IMR-90 (cell line): ENCODE data around the gene NAV2. TPM values are rescaled to one million over a fixed set of nuclear protein-coding genes. Genes with fewer than 3 reads are reported as not detected.

Experiments used
- ATAC-seq: fragments of 200-7000 bp; cut with Tn5 transposase; 2 replicates; pipeline ENCODE4 v1.9.1; 2020; ENCODE audit warnings: low read depth, mild to moderate bottlenecking, moderate library complexity
- BruUV-seq: library from RNA; stranded (reverse); fragments of 400-500 nt; replicated peaks from 2 replicates; lab custom pipeline; 2021; lab: Mats Ljungman, UMichigan
- CTCF ChIA-PET: fragments of 300-600 bp; formaldehyde crosslinking; extraction: SDS; loops from one replicate; lab custom pipeline; 2021; ENCODE audit warnings: antibody characterized with exemption; lab: Yijun Ruan, JAX
- POLR2A ChIA-PET: fragments of 300-600 bp; sonication (Branson Sonifier 250); formaldehyde crosslinking; loops from one replicate; lab custom pipeline; 2022; ENCODE audit warnings: antibody characterized with exemption; ENCODE audit not compliant: unreplicated experiment; lab: Charles Lee
- DNase-seq: peaks from one replicate; pipeline ENCODE4 v3.0.0; 2013
- H2AFZ ChIP-seq: replicated peaks from 2 replicates; pipeline ENCODE3; 2013; ENCODE audit warnings: low read length, mild to moderate bottlenecking; ENCODE audit not compliant: poor library complexity
- H2AK5ac ChIP-seq: 2 replicates; pipeline ENCODE4 v1.6.1; 2013; ENCODE audit warnings: low read depth, low read length, inconsistent platforms
- H2AK9ac ChIP-seq: replicated peaks from 2 replicates; pipeline ENCODE3; 2013; ENCODE audit warnings: mild to moderate bottlenecking, low read depth, low read length, moderate library complexity; ENCODE audit not compliant: poor library complexity
- H2BK120ac ChIP-seq: 2 replicates; pipeline ENCODE4 v1.6.1; 2013; ENCODE audit warnings: low read depth, low read length, inconsistent platforms
- H2BK15ac ChIP-seq: 3 replicates; pipeline ENCODE4 v1.6.1; 2013; ENCODE audit warnings: low read depth, low read length, inconsistent platforms
- H2BK20ac ChIP-seq: 2 replicates; pipeline ENCODE4 v1.6.1; 2013; ENCODE audit warnings: low read depth, mild to moderate bottlenecking, inconsistent platforms, low read length, moderate library complexity
- H2BK5ac ChIP-seq: 2 replicates; pipeline ENCODE4 v1.6.1; 2013; ENCODE audit warnings: mild to moderate bottlenecking, low read depth, low read length, inconsistent platforms; ENCODE audit not compliant: poor library complexity, severe bottlenecking
- H3K14ac ChIP-seq: replicated peaks from 2 replicates; pipeline ENCODE4 v1.6.1; 2013; ENCODE audit warnings: low read depth, low read length, inconsistent platforms
- H3K18ac ChIP-seq: 2 replicates; pipeline ENCODE4 v1.6.1; 2013; ENCODE audit warnings: low read depth, low read length, control low read depth
- H3K23ac ChIP-seq: 2 replicates; pipeline ENCODE4 v1.6.1; 2013; ENCODE audit warnings: low read depth, low read length, inconsistent platforms
- H3K27ac ChIP-seq: 2 replicates; pipeline ENCODE4 v1.5.1; 2013; ENCODE audit warnings: mild to moderate bottlenecking, control low read depth, low read length; ENCODE audit not compliant: insufficient read depth
- H3K27me3 ChIP-seq: 2 replicates; pipeline ENCODE4 v1.6.1; 2013; ENCODE audit warnings: low read length; ENCODE audit not compliant: control insufficient read depth, insufficient read depth
- H3K36me3 ChIP-seq: 2 replicates; pipeline ENCODE4 v1.6.1; 2013; ENCODE audit warnings: low read length, mixed read lengths; ENCODE audit not compliant: control insufficient read depth, insufficient read depth
- H3K4ac ChIP-seq: 2 replicates; pipeline ENCODE4 v1.6.1; 2013; ENCODE audit warnings: low read depth, low read length, inconsistent platforms
- H3K4me1 ChIP-seq: 2 replicates; pipeline ENCODE4 v1.6.1; 2013; ENCODE audit warnings: low read length, mixed read lengths; ENCODE audit not compliant: control insufficient read depth, insufficient read depth
- H3K4me2 ChIP-seq: 2 replicates; pipeline ENCODE4 v1.6.1; 2013; ENCODE audit warnings: low read depth, mild to moderate bottlenecking, control low read depth, low read length, moderate library complexity
- H3K4me3 ChIP-seq: 2 replicates; pipeline ENCODE4 v1.5.1; 2013; ENCODE audit warnings: low read depth, mild to moderate bottlenecking, control low read depth, low read length, moderate library complexity; ENCODE audit not compliant: insufficient read depth
- H3K56ac ChIP-seq: 2 replicates; pipeline ENCODE4 v1.6.1; 2013; ENCODE audit warnings: low read length, inconsistent platforms; ENCODE audit not compliant: insufficient read depth; ENCODE audit errors: extremely low read depth
- H3K79me1 ChIP-seq, 2 experiments: 2 replicates each; pipeline ENCODE4 v1.6.1; 2013; ENCODE audit warnings: low read length in 2 of 2, inconsistent platforms in 1 of 2, low read depth in 1 of 2
- H3K9ac ChIP-seq: 2 replicates; pipeline ENCODE4 v1.6.1; 2013; ENCODE audit warnings: low read depth, low read length, control low read depth
- H3K9me1 ChIP-seq: 2 replicates; pipeline ENCODE4 v1.6.1; 2013; ENCODE audit warnings: low read length, inconsistent platforms; ENCODE audit not compliant: insufficient read depth
- H3K9me3 ChIP-seq: 2 replicates; pipeline ENCODE4 v1.6.1; 2013; ENCODE audit warnings: low read length; ENCODE audit not compliant: control insufficient read depth, insufficient read depth
- H4K20me1 ChIP-seq: 2 replicates; pipeline ENCODE4 v1.6.1; 2013; ENCODE audit warnings: low read length, inconsistent platforms; ENCODE audit not compliant: insufficient read depth
- H4K5ac ChIP-seq: 2 replicates; pipeline ENCODE4 v1.6.1; 2013; ENCODE audit warnings: mild to moderate bottlenecking, low read depth, low read length, control low read depth
- H4K8ac ChIP-seq, 2 experiments: 2 replicates each; pipeline ENCODE4 v1.6.1; 2013; ENCODE audit warnings: low read depth in 2 of 2, low read length in 2 of 2, control low read depth in 1 of 2, inconsistent platforms in 1 of 2
- H4K91ac ChIP-seq: 2 replicates; pipeline ENCODE4 v1.6.1; 2013; ENCODE audit warnings: low read depth, low read length, inconsistent platforms; ENCODE audit not compliant: insufficient read depth
- CEBPB ChIP-seq: IDR thresholded peaks from 2 replicates; pipeline ENCODE4 v1.6.1; 2012; ENCODE audit warnings: low read depth, low read length, improper control_type of control experiment
- CHD1 ChIP-seq: IDR thresholded peaks from 2 replicates; pipeline ENCODE4 v1.6.1; 2012; ENCODE audit warnings: low read depth, low read length, improper control_type of control experiment
- MXI1 ChIP-seq: IDR thresholded peaks from 2 replicates; pipeline ENCODE4 v1.6.1; 2012; ENCODE audit warnings: low read depth, mild to moderate bottlenecking, low read length, moderate library complexity, borderline replicate concordance
- RAD21 ChIP-seq: IDR thresholded peaks from 2 replicates; pipeline ENCODE4 v1.6.1; 2012; ENCODE audit warnings: low read length, improper control_type of control experiment
- SMC3 ChIP-seq: fragments of 150-350 bp; IDR thresholded peaks from 2 replicates; pipeline ENCODE4 v1.6.1; 2016; ENCODE audit warnings: low read depth, mild to moderate bottlenecking, antibody characterized with exemption, low read length, moderate library complexity
- WGBS, 2 experiments: methylation state at CpG; one replicate each; pipeline versions ENCODE4 v1.1.5 to v1.1.7; 2013; ENCODE audit warnings: missing lambda C conversion rate in 2 of 2; ENCODE audit not compliant: insufficient read length in 1 of 2; ENCODE audit errors: extremely low coverage in 2 of 2; 5-methylcytosine and 5-hydroxymethylcytosine counted together
- dilution Hi-C: fragments of 300-500 bp; cut with HindIII; formaldehyde crosslinking; loops from one replicate; pipeline ENCODE4 v1.14.3; 2018; ENCODE audit warnings: low sequenced_read_pairs; ENCODE audit not compliant: unreplicated experiment
- in situ Hi-C: fragments of 300-500 bp; cut with MboI; formaldehyde crosslinking; loops from 3 replicates; pipeline ENCODE4 v1.14.3; 2019; ENCODE audit warnings: low sequenced_read_pairs, inconsistent platforms, mixed read lengths
- intact Hi-C: fragments of 100-400 bp; cut with micrococcal nuclease; formaldehyde crosslinking; loops from 2 replicates; pipeline ENCODE4 v1.10.0; 2022
- polyA plus RNA-seq, 3 experiments: library from polyadenylated mRNA; depleted of rRNA; stranded (reverse); fragments of >200 nt; gene quantifications; 2 replicates each; pipeline ENCODE4 v1.2.3, GENCODE V29; 2012; ENCODE audit warnings: low replicate concordance in 1 of 3
- total RNA-seq: library from RNA; depleted of rRNA; stranded (reverse); fragments of >200 nt; gene quantifications from 2 replicates; pipeline ENCODE4 v1.2.3, GENCODE V29; 2012

NAV2 gene
- total and polyA plus RNA-seq, 2 of the 4 experiments (the other 2 are of a cell fraction), result 4.5 to 12.6 TPM

DNA sequence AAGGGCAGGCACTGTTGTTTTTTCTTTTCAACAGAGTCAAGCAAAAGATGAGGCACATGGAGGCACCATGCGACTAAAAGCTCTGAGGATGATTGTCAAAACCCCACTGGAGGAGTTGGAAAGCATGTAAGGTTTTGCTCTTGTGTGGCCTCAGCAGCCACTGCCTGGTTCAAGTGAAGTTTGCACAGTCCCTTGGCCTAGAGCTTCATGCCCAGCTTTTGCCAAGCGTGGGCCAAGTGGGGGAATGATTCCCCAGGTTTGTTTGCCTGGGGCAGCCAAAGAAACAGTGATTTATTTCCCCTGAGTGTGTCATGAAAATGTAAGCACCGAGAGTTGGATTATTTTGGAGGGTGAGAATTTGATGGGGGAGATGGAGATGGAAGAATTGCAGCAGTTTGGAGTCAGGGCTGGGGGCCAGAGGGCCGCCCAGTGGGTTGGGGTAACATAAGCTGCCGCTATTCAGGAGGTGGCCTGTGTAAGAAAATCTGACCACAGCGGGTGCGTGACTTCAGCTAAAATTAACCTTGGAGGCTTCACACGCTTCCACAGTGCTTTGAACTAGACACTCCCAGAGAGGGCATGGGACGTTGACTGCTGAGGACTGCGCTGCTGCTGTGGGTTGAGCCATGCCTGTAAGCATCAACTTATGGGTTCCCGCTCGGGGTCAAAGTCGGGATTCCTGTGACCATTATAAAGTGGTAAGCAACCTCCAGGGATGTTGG is 100.7 kb downstream of the NAV2 start:
- Histone ChIP-seq H3K9me3 (no peaks in the 10 kb centered on the region), H2AK5ac (no peak overlapping the region), H2AFZ (no peak overlapping the region), H2BK120ac (no peak overlapping the region), H4K5ac (no peak overlapping the region), H3K9ac (no peak overlapping the region), H2BK15ac (no peak overlapping the region), H3K23ac (no peak overlapping the region), H4K8ac (no peak overlapping the region), H4K20me1 (peaks cover 53% of the 10 kb centered on the region), H3K27me3 (no peaks in the 10 kb centered on the region), H3K4me2 (no peak overlapping the region), H3K79me1 (peaks cover 49 to 53% of the 10 kb centered on the region in 2 experiments), H3K14ac (no peak overlapping the region), H3K4me3 (no peak overlapping the region), H3K27ac (no peak overlapping the region), H2BK5ac (no peak overlapping the region), H3K4me1 (peaks cover 2% of the 10 kb centered on the region; the same call in 1 of the 2 replicates), H3K4ac (no peak overlapping the region), H4K91ac (no peak overlapping the region), H3K18ac (no peak overlapping the region), H2BK20ac (no peak overlapping the region), H3K9me1 (no peaks in the 10 kb centered on the region; the same call in 1 of the 2 replicates), H3K36me3 (no peaks in the 10 kb centered on the region), H2AK9ac (no peak overlapping the region), H3K56ac (no peak overlapping the region)
- TF ChIP-seq CEBPB (no peak), CHD1 (no peak), RAD21 (no peak), SMC3 (no peak), MXI1 (no peak)
- ChIA-PET POLR2A (no interaction called here), CTCF (no interaction called here)
- no TSS peak for BruUV-seq
- in situ Hi-C loops, result no loop called here
- DNase-seq, result no peak
- ATAC-seq, result no peak
- intact Hi-C loops, result no loop called here
- dilution Hi-C loops, result no loop called here
- 86 to 100% methylated on average over 1 to 7 of the region's 13 CpGs for WGBS, 2 experiments
